ENCODE results near the gene VSIG4.

- TF ChIP-seq CTCF (IDR thresholded peaks at IDR 0.05) (no peak), ZFX (IDR thresholded peaks at IDR 0.05; ENCODE audit: borderline replicate concordance) (no peak)
These were observed 39.7 kb downstream of the VSIG4 start for GRCh38 chrX:66000178-66000577.

All from 22Rv1 (cell line).